Ascending aorta (tissue), 2 donors: ENCODE results near the gene CCDC9B. TPM values are rescaled to one million over a fixed set of nuclear protein-coding genes. Genes with fewer than 3 reads are reported as not detected.
A peak's percentile ranks its signal among the peaks of the same experiment; 100 is the strongest.

ENCODE experiments used
- DNase-seq, 2 donors: peaks; one replicate each; pipeline ENCODE4 v3.0.0-alpha.2; 2019; ENCODE audit warnings: low spot score in 2 of 2
- H3K27ac ChIP-seq, 2 donors: fragments of 200-600 bp; sonication (generic); one replicate each; pipeline ENCODE4 v1.5.1; 2016 to 2017; ENCODE audit warnings: mild to moderate bottlenecking in 1 of 2
- H3K27me3 ChIP-seq: fragments of 200-600 bp; sonication (generic); one replicate; pipeline ENCODE4 v1.5.1; 2017
- H3K36me3 ChIP-seq, 2 donors: fragments of 200-600 bp; sonication (generic); one replicate each; pipeline ENCODE4 v1.5.1; 2016
- H3K4me1 ChIP-seq, 2 donors: fragments of 200-600 bp; sonication (generic); one replicate each; pipeline ENCODE4 v1.5.1; 2016 to 2017; ENCODE audit warnings: mild to moderate bottlenecking in 1 of 2
- H3K4me3 ChIP-seq, 2 donors: fragments of 200-600 bp; sonication (generic); one replicate each; pipeline ENCODE4 v1.5.1; 2016 to 2017; ENCODE audit warnings: mild to moderate bottlenecking in 1 of 2
- H3K9me3 ChIP-seq, 2 donors: fragments of 200-600 bp; sonication (generic); one replicate each; pipeline ENCODE4 v1.5.1; 2016
- CTCF ChIP-seq, 3 experiments: fragments of 200-600 bp in 2 of 3; fragments of 450-650 bp in 1 of 3; sonication (generic) in 2 of 3; IDR thresholded peaks; one replicate each; pipeline ENCODE4 v1.5.1; 2016 to 2019; ENCODE audit warnings: antibody characterized with exemption in 3 of 3, mild to moderate bottlenecking in 1 of 3, moderate library complexity in 1 of 3
- intact Hi-C: fragments of 100-400 bp; cut with DNase I; formaldehyde crosslinking; loops from one replicate; pipeline ENCODE4 v1.15.1; 2023
- total RNA-seq: library from RNA; depleted of rRNA; stranded (reverse); fragments of >200 nt; gene quantifications from one replicate; pipeline ENCODE4 v1.1.0, GENCODE V29; 2016

The CCDC9B gene
- total RNA-seq, 1 donor from 2014 or later, result 55.8 TPM

- no peak for TF ChIP-seq CTCF (IDR thresholded peaks at IDR 0.05)
- intact Hi-C loops, result no loop called here
- H3K36me3 ChIP-seq, result no peaks in the 10 kb centered on the region
- peak overlapping the region; percentile 74 to 82 for H3K4me3 ChIP-seq
- no peaks in the 10 kb centered on the region for H3K27me3 ChIP-seq
- no peaks in the 10 kb centered on the region for H3K9me3 ChIP-seq
- no peak for DNase-seq
- peak overlapping the region; percentile 98 to 99 for H3K27ac ChIP-seq
- peaks cover 43 to 48% of the 10 kb centered on the region in 2 donors for H3K4me1 ChIP-seq
Observed at GRCh38 chr15:40325188-40325587, 15.6 kb downstream of the CCDC9B start.

- H3K4me1 ChIP-seq, result peaks cover 39 to 40% of the 10 kb centered on the region in 2 donors
- no peak for DNase-seq
- H3K36me3 ChIP-seq, result no peaks in the 10 kb centered on the region
- no peak for TF ChIP-seq CTCF (IDR thresholded peaks at IDR 0.05)
- peak overlapping the region; percentile 74 to 82 for H3K4me3 ChIP-seq
- intact Hi-C loops, result loop anchor here (1.0 to 5.0 kb wide), 6 partner anchors 12 to 1093 kb away; partner anchors contain the start of genes CCDC9B, IVD and RTF1
- no peaks in the 10 kb centered on the region for H3K9me3 ChIP-seq
- no peaks in the 10 kb centered on the region for H3K27me3 ChIP-seq
- H3K27ac ChIP-seq, result peak overlapping the region; percentile 90 to 98
Observed at GRCh38 chr15:40323953-40324937, 16.5 kb downstream of the CCDC9B start.

- intact Hi-C loops, result loop anchor here (1.0 to 5.0 kb wide), 5 partner anchors 17 to 1093 kb away; partner anchors contain the start of genes CCDC9B, IVD and RTF1
- peaks cover 30 to 32% of the 10 kb centered on the region in 2 donors for H3K4me1 ChIP-seq
Observed at GRCh38 chr15:40323239-40323952, 17.3 kb downstream of the CCDC9B start, which contains the start of gene INAFM2. Gene INAFM2 (plus strand): TSS chr15:40323692. CDS start chr15:40324056, 364 bp downstream.

GRCh38 chr15:40322531-40323238, 18.1 kb downstream of the CCDC9B start:
- intact Hi-C loops, result loop anchor here (1.0 to 5.0 kb wide), 5 partner anchors 18 to 1094 kb away; partner anchors contain the start of genes CCDC9B, IVD and RTF1
- no peak for TF ChIP-seq CTCF (IDR thresholded peaks at IDR 0.05)
- Histone ChIP-seq H3K27ac (peak overlapping the region; percentile 69 to 86), H3K4me3 (peak overlapping the region; percentile 74 to 82), H3K27me3 (no peaks in the 10 kb centered on the region), H3K9me3 (no peaks in the 10 kb centered on the region), H3K4me1 (peaks cover 26% of the 10 kb centered on the region in 2 donors), H3K36me3 (no peaks in the 10 kb centered on the region)
- DNase-seq, result no peak

More at GRCh38 chr15:40323239-40323952, 17.3 kb downstream of the CCDC9B start, which contains the start of gene INAFM2:
- Histone ChIP-seq H3K9me3 (no peaks in the 10 kb centered on the region), H3K4me3 (peak within 1 kb of the TSS; percentile 74 to 82), H3K27me3 (no peaks in the 10 kb centered on the region), H3K27ac (peak within 1 kb of the TSS; percentile 90 to 98), H3K36me3 (no peaks in the 10 kb centered on the region)
- DNase-seq, result peak; percentile 74 to 96
- TF ChIP-seq CTCF (IDR thresholded peaks at IDR 0.05), result peak; percentile 66 to 83 (median 67)

- TF ChIP-seq CTCF (IDR thresholded peaks at IDR 0.05), result peak; percentile 84 to 87 (median 87)
- Histone ChIP-seq H3K4me3 (no peak overlapping the region), H3K36me3 (no peaks in the 10 kb centered on the region), H3K27me3 (no peaks in the 10 kb centered on the region), H3K27ac (peak overlapping the region; percentile 23 to 86), H3K4me1 (peaks cover 8 to 14% of the 10 kb centered on the region in 2 donors), H3K9me3 (no peaks in the 10 kb centered on the region)
- intact Hi-C loops, result loop anchor here (1.0 to 5.0 kb wide), 2 partner anchors 101 to 219 kb away; no protein-coding TSS in a partner anchor
- DNase-seq, result no peak
Observed at GRCh38 chr15:40320931-40321371, 19.8 kb downstream of the CCDC9B start.
